HG02943 (cell line): Measurements from ENCODE around the gene OR11A1.
"Not testable (repeated sequence)": the region's sequence is repeated elsewhere in the genome, so short reads cannot be mapped to it uniquely, and the experiment has no call there.

Source experiments
- ATAC-seq: cut with Tn5 transposase; IDR thresholded peaks from one replicate; pipeline ENCODE4 v1.9.1; 2021; ENCODE audit warnings: mild to moderate bottlenecking, low read depth, moderate library complexity; ENCODE audit not compliant: unreplicated experiment

Gene OR11A1

GRCh38 chr6:29479560-29479959 is 22.7 kb upstream of the OR11A1 start:
- no peak for ATAC-seq

GRCh38 chr6:29478740-29479139 is 21.9 kb upstream of the OR11A1 start:
- no peak for ATAC-seq

GRCh38 chr6:29477923-29478450 is 21.1 kb upstream of the OR11A1 start:
- no peak for ATAC-seq

- ATAC-seq, result no peak
These were observed 18.1 kb upstream of the OR11A1 start for GRCh38 chr6:29474996-29475395.

- ATAC-seq, result no peak
These were observed 9.4 kb upstream of the OR11A1 start for GRCh38 chr6:29466241-29466640.

GRCh38 chr6:29465801-29466200 is 8.9 kb upstream of the OR11A1 start:
- ATAC-seq, result no peak

GRCh38 chr6:29465279-29465678 is 8.4 kb upstream of the OR11A1 start:
- no peak for ATAC-seq

GRCh38 chr6:29462022-29462421 is 5.2 kb upstream of the OR11A1 start:
- no peak for ATAC-seq

GRCh38 chr6:29461021-29461814 is 4.3 kb upstream of the OR11A1 start:
- no peak for ATAC-seq

GRCh38 chr6:29451471-29452193 is 5.2 kb downstream of the OR11A1 start:
- no peak for ATAC-seq

GRCh38 chr6:29447670-29448069 is 9.2 kb downstream of the OR11A1 start:
- ATAC-seq, result no peak

GRCh38 chr6:29444031-29444430 is 12.8 kb downstream of the OR11A1 start:
- ATAC-seq, result not testable (repeated sequence)

- ATAC-seq, result no peak
These were observed 14.2 kb downstream of the OR11A1 start for GRCh38 chr6:29442719-29443118.

- no peak for ATAC-seq
These were observed 17.9 kb downstream of the OR11A1 start, which contains the start of gene OR10C1 for GRCh38 chr6:29439006-29439405. Gene OR10C1, plus strand, starts transcription at chr6:29439306. Its CDS starts 710 bp downstream, at chr6:29440016.

GRCh38 chr6:29436730-29437129 is 20.1 kb downstream of the OR11A1 start:
- ATAC-seq, result not testable (repeated sequence)

GRCh38 chr6:29426654-29427053 is 30.2 kb downstream of the OR11A1 start:
- ATAC-seq, result no peak

GRCh38 chr6:29425075-29425474 is 31.8 kb downstream of the OR11A1 start:
- no peak for ATAC-seq

GRCh38 chr6:29424575-29424974 is 32.3 kb downstream of the OR11A1 start:
- no peak for ATAC-seq

- no peak for ATAC-seq
These were observed 32.7 kb downstream of the OR11A1 start for GRCh38 chr6:29424168-29424567.

- no peak for ATAC-seq
These were observed 37.4 kb downstream of the OR11A1 start for GRCh38 chr6:29419516-29419915.

GRCh38 chr6:29414588-29414987 is 42.3 kb downstream of the OR11A1 start, which contains the start of gene OR12D1:
Gene OR12D1, plus strand, starts transcription at chr6:29414928.
- no peak for ATAC-seq
